ENCODE measurements around the gene GPS1.

GPS1 gene

GRCh38 chr17:82009413-82009812, 42.3 kb upstream of the GPS1 start:
- TF ChIP-seq CTCF (IDR thresholded peaks at IDR 0.05; ENCODE audit: low read depth, low read length), result no peak
- H3K4me3 ChIP-seq (ENCODE audit: low read depth, low read length), result no peak overlapping the region
- H3K9me3 ChIP-seq, result no peaks in the 10 kb centered on the region
- peaks cover 32% of the 10 kb centered on the region for H3K4me1 ChIP-seq
- H3K27me3 ChIP-seq, result no peaks in the 10 kb centered on the region
- DNase-seq, result no peak
- peaks cover 5% of the 10 kb centered on the region; the same call in 1 of the 2 replicates for H3K36me3 ChIP-seq

GRCh38 chr17:82010575-82011525, 40.8 kb upstream of the GPS1 start:
- H3K4me1 ChIP-seq, result peaks cover 33% of the 10 kb centered on the region
- no peak for TF ChIP-seq CTCF (IDR thresholded peaks at IDR 0.05; ENCODE audit: low read depth, low read length)
- H3K4me3 ChIP-seq (ENCODE audit: low read depth, low read length), result no peak overlapping the region
- no peaks in the 10 kb centered on the region for H3K9me3 ChIP-seq
- no peak for DNase-seq
- peaks cover 5% of the 10 kb centered on the region; the same call in 1 of the 2 replicates for H3K36me3 ChIP-seq
- no peaks in the 10 kb centered on the region for H3K27me3 ChIP-seq

GRCh38 chr17:82011617-82012187, 40.0 kb upstream of the GPS1 start:
- no peaks in the 10 kb centered on the region for H3K9me3 ChIP-seq
- H3K4me3 ChIP-seq (ENCODE audit: low read depth, low read length), result no peak overlapping the region
- H3K27me3 ChIP-seq, result no peaks in the 10 kb centered on the region
- H3K36me3 ChIP-seq, result peaks cover 5% of the 10 kb centered on the region; the same call in 1 of the 2 replicates
- TF ChIP-seq CTCF (IDR thresholded peaks at IDR 0.05; ENCODE audit: low read depth, low read length), result no peak
- no peak for DNase-seq
- peaks cover 26% of the 10 kb centered on the region for H3K4me1 ChIP-seq

GRCh38 chr17:82012261-82012639, 39.4 kb upstream of the GPS1 start:
- H3K9me3 ChIP-seq, result no peaks in the 10 kb centered on the region
- no peak for DNase-seq
- TF ChIP-seq CTCF (IDR thresholded peaks at IDR 0.05; ENCODE audit: low read depth, low read length), result no peak
- H3K4me3 ChIP-seq (ENCODE audit: low read depth, low read length), result no peak overlapping the region
- H3K36me3 ChIP-seq, result peaks cover 5% of the 10 kb centered on the region; the same call in 1 of the 2 replicates
- H3K27me3 ChIP-seq, result no peaks in the 10 kb centered on the region
- H3K4me1 ChIP-seq, result peaks cover 23% of the 10 kb centered on the region

GRCh38 chr17:82012640-82013295, 38.9 kb upstream of the GPS1 start:
- no peak for TF ChIP-seq CTCF (IDR thresholded peaks at IDR 0.05; ENCODE audit: low read depth, low read length)
- Histone ChIP-seq H3K4me1 (peaks cover 23% of the 10 kb centered on the region), H3K27me3 (no peaks in the 10 kb centered on the region), H3K4me3 (ENCODE audit: low read depth, low read length) (no peak overlapping the region), H3K36me3 (peaks cover 5% of the 10 kb centered on the region; the same call in 1 of the 2 replicates), H3K9me3 (no peaks in the 10 kb centered on the region)
- peak; percentile 64 for DNase-seq

All from BE2C (cell line).